GM18520 (cell line): ENCODE data around the gene MICB.
"Not testable (repeated sequence)": the region's sequence is repeated elsewhere in the genome, so short reads cannot be mapped to it uniquely, and the experiment has no call there.

Experiments used
- ATAC-seq: cut with Tn5 transposase; IDR thresholded peaks from one replicate; pipeline ENCODE4 v1.9.1; 2021; ENCODE audit not compliant: unreplicated experiment

Gene MICB

GRCh38 chr6:31498748-31499147 lies 803 bp downstream of the MICB start:
- ATAC-seq, result no peak

GRCh38 chr6:31499648-31500047 lies 1.7 kb downstream of the MICB start:
- not testable (repeated sequence) for ATAC-seq

- no peak for ATAC-seq
Observed at GRCh38 chr6:31502586-31502985, 4.6 kb downstream of the MICB start.

GRCh38 chr6:31509036-31509435 lies 11.1 kb downstream of the MICB start:
- not testable (repeated sequence) for ATAC-seq

GRCh38 chr6:31510007-31510406 lies 12.1 kb downstream of the MICB start:
- ATAC-seq, result no peak

GRCh38 chr6:31513456-31514165 lies 15.7 kb downstream of the MICB start:
- ATAC-seq, result no peak

- no peak for ATAC-seq
Observed at GRCh38 chr6:31521835-31522234, 23.9 kb downstream of the MICB start.

- ATAC-seq, result no peak
Observed at GRCh38 chr6:31525553-31525931, 27.6 kb downstream of the MICB start.

- no peak for ATAC-seq
Observed at GRCh38 chr6:31525932-31526591, 28.1 kb downstream of the MICB start.

- ATAC-seq, result no peak
Observed at GRCh38 chr6:31528307-31528777, 30.4 kb downstream of the MICB start.

- no peak for ATAC-seq
Observed at GRCh38 chr6:31528821-31529328, 30.9 kb downstream of the MICB start, which contains the start of gene MCCD1. MCCD1 (plus strand) TSS chr6:31528962; CDS start chr6:31529015, 53 bp downstream.

GRCh38 chr6:31529329-31530150 lies 31.6 kb downstream of the MICB start:
- ATAC-seq, result no peak

GRCh38 chr6:31530659-31531058 lies 32.7 kb downstream of the MICB start:
- ATAC-seq, result no peak

- ATAC-seq, result no peak
Observed at GRCh38 chr6:31531162-31531561, 33.2 kb downstream of the MICB start.

GRCh38 chr6:31531771-31532643 lies 34.1 kb downstream of the MICB start:
- no peak for ATAC-seq

GRCh38 chr6:31532644-31533454 lies 34.9 kb downstream of the MICB start:
- no peak for ATAC-seq

GRCh38 chr6:31533455-31533841 lies 35.5 kb downstream of the MICB start:
- ATAC-seq, result no peak

- ATAC-seq, result no peak
Observed at GRCh38 chr6:31534011-31534410, 36.1 kb downstream of the MICB start.

- no peak for ATAC-seq
Observed at GRCh38 chr6:31534521-31535040, 36.6 kb downstream of the MICB start.
